Measurements from ENCODE around the gene LCMT1. TPM values are rescaled to one million over a fixed set of nuclear protein-coding genes. Genes with fewer than 3 reads are reported as not detected.

LCMT1 gene
- total RNA-seq, 2 donors from 2014 or later = 66.9 to 68.6 TPM

DNA sequence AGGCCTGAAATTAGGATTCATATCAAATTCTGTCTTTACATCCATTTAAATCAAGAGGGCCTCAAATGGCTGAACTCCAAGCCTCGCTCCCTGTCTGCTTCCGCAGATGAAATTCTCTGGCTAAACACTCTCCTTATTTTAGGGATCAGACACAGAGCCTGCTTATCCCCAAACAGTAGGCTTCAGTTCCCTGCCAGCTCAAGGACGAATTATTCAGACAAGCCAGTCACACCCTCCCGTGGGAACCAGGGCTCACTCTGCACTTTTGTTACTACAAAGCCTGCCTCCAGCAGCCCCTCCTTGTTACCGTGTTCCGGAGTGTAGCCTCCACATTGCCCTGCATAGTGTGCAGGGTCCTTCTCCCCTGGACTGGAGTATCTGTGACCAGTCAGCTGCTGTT, 46.6 kb upstream of the LCMT1 start:
- Histone ChIP-seq H3K9ac (ENCODE audit: extremely low read depth, low read length, poor library complexity, severe bottlenecking) (no peak overlapping the region), H3K27ac (ENCODE audit: low read depth, low read length) (no peak overlapping the region), H3K9me3 (ENCODE audit: control insufficient read depth, low read length) (no peaks in the 10 kb centered on the region), H3K27me3 (ENCODE audit: control insufficient read depth, insufficient read depth, low read length, poor library complexity, severe bottlenecking) (peaks cover 6% of the 10 kb centered on the region), H3K4me3 (ENCODE audit: low read length) (no peak overlapping the region), H3K4me1 (ENCODE audit: control insufficient read depth, insufficient read depth, low read length) (no peaks in the 10 kb centered on the region), H3K36me3 (ENCODE audit: control insufficient read depth, insufficient read depth, low read length) (no peaks in the 10 kb centered on the region)
- WGBS, 2 experiments (ENCODE audit: insufficient coverage in 1 of 2, insufficient read length in 1 of 2) = 74 to 90% methylated on average over 4 to 6 of the region's 6 CpGs
- no peak for DNase-seq
- no peaks in the 10 kb centered on the region for H3K9me3 Mint-ChIP-seq
- H3K4me3 Mint-ChIP-seq = no peak overlapping the region
- H3K36me3 Mint-ChIP-seq (ENCODE audit: low read depth) = no peaks in the 10 kb centered on the region
- TF ChIP-seq, protein P1, sequence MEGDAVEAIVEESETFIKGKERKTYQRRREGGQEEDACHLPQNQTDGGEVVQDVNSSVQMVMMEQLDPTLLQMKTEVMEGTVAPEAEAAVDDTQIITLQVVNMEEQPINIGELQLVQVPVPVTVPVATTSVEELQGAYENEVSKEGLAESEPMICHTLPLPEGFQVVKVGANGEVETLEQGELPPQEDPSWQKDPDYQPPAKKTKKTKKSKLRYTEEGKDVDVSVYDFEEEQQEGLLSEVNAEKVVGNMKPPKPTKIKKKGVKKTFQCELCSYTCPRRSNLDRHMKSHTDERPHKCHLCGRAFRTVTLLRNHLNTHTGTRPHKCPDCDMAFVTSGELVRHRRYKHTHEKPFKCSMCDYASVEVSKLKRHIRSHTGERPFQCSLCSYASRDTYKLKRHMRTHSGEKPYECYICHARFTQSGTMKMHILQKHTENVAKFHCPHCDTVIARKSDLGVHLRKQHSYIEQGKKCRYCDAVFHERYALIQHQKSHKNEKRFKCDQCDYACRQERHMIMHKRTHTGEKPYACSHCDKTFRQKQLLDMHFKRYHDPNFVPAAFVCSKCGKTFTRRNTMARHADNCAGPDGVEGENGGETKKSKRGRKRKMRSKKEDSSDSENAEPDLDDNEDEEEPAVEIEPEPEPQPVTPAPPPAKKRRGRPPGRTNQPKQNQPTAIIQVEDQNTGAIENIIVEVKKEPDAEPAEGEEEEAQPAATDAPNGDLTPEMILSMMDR (conservative IDR thresholded peaks at IDR 0.05) = no peak
- H3K27ac Mint-ChIP-seq = no peak overlapping the region
- peaks cover 21% of the 10 kb centered on the region for H3K27me3 Mint-ChIP-seq (ENCODE audit: insufficient read depth)
- peaks cover 6% of the 10 kb centered on the region for H3K4me1 Mint-ChIP-seq

DNA sequence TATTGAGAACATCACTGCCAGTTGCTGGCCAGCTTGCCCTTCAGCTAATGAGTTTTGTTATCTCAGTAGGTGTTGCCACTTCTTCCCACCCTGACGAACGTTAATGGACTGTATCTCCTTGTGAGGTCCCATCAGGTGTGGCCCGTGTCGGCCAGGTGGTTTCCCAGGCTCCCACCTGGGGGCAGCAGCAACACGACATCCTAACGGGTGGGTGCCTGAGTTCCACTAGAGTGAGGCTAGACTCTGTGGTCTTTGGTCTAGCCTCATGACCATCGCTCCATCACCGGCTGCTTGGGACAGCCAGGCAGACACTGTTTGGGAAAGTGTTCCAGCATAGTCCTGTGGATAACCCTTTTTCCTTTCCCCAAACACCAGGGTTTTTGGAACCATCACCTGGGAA, 45.6 kb upstream of the LCMT1 start:
- Histone ChIP-seq H3K9ac (ENCODE audit: extremely low read depth, low read length, poor library complexity, severe bottlenecking) (no peak overlapping the region), H3K4me1 (ENCODE audit: control insufficient read depth, insufficient read depth, low read length) (no peaks in the 10 kb centered on the region), H3K27ac (ENCODE audit: low read depth, low read length) (no peak overlapping the region), H3K36me3 (ENCODE audit: control insufficient read depth, insufficient read depth, low read length) (no peaks in the 10 kb centered on the region), H3K27me3 (ENCODE audit: control insufficient read depth, insufficient read depth, low read length, poor library complexity, severe bottlenecking) (peaks cover 6% of the 10 kb centered on the region), H3K9me3 (ENCODE audit: control insufficient read depth, low read length) (no peaks in the 10 kb centered on the region), H3K4me3 (ENCODE audit: low read length) (no peak overlapping the region)
- peak overlapping the region; percentile 79 for H3K4me3 Mint-ChIP-seq
- peak; percentile 79 for DNase-seq
- TF ChIP-seq, protein P1 (conservative IDR thresholded peaks at IDR 0.05) = peak; percentile 71
- no peaks in the 10 kb centered on the region for H3K36me3 Mint-ChIP-seq (ENCODE audit: low read depth)
- no peaks in the 10 kb centered on the region for H3K9me3 Mint-ChIP-seq
- H3K27me3 Mint-ChIP-seq (ENCODE audit: insufficient read depth) = peaks cover 23% of the 10 kb centered on the region
- H3K4me1 Mint-ChIP-seq = peaks cover 6% of the 10 kb centered on the region
- H3K27ac Mint-ChIP-seq = no peak overlapping the region
- 89 to 98% methylated on average over 7 to 8 of the region's 8 CpGs for WGBS, 2 experiments (ENCODE audit: insufficient coverage in 1 of 2, insufficient read length in 1 of 2)

DNA sequence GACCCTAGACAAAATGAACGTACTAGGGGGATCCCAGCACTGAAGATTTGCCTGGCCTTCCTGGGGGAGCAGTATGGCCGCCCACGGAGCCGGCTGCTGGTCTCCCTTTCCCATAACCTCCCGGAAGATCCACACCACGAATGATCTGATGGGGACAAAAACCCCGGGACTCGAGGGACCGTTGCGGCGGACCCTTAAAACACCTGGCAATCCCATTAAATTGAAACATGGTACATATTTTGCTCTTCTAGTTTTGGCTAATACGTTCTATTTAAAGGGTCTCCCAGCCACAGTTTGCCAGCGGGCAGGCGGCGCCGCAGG, 45.2 kb upstream of the LCMT1 start:
- H3K9me3 Mint-ChIP-seq = no peaks in the 10 kb centered on the region
- Histone ChIP-seq H3K9me3 (ENCODE audit: control insufficient read depth, low read length) (no peaks in the 10 kb centered on the region), H3K4me3 (ENCODE audit: low read length) (no peak overlapping the region), H3K9ac (ENCODE audit: extremely low read depth, low read length, poor library complexity, severe bottlenecking) (no peak overlapping the region), H3K27me3 (ENCODE audit: control insufficient read depth, insufficient read depth, low read length, poor library complexity, severe bottlenecking) (peaks cover 6% of the 10 kb centered on the region), H3K36me3 (ENCODE audit: control insufficient read depth, insufficient read depth, low read length) (no peaks in the 10 kb centered on the region), H3K27ac (ENCODE audit: low read depth, low read length) (no peak overlapping the region), H3K4me1 (ENCODE audit: control insufficient read depth, insufficient read depth, low read length) (no peaks in the 10 kb centered on the region)
- H3K4me1 Mint-ChIP-seq = peaks cover 6% of the 10 kb centered on the region
- WGBS, 2 experiments (ENCODE audit: insufficient coverage in 1 of 2, insufficient read length in 1 of 2) = 62 to 87% methylated on average over 8 to 16 of the region's 16 CpGs
- no peak for DNase-seq
- peak overlapping the region; percentile 64 for H3K27ac Mint-ChIP-seq
- TF ChIP-seq, protein P1 (conservative IDR thresholded peaks at IDR 0.05) = no peak
- H3K27me3 Mint-ChIP-seq (ENCODE audit: insufficient read depth) = peaks cover 25% of the 10 kb centered on the region
- H3K4me3 Mint-ChIP-seq = peak overlapping the region; percentile 79
- H3K36me3 Mint-ChIP-seq (ENCODE audit: low read depth) = no peaks in the 10 kb centered on the region
